Measurements from ENCODE around the gene PPP1R9B.

DNA sequence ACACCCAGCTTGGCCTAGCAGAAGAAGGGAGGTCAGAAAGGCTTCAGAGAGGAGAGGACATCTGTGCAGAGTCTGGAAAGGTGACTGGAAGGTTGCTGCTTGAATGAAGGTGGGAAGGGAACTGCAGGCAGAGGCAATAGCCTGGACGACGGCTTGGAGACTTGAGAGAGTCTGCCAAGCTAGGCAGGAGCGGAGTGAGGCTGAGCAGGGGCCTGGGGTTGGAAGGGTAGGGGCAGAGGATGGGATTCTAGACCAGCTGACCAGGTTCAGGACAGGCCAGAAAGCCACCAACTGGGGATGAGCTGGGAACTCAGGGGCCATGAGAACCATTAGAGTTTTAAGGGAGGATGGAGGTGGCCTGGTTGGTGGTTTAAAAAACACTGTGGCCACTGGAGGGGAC lies 15.0 kb upstream of the PPP1R9B start:
- TF ChIP-seq, protein P1, sequence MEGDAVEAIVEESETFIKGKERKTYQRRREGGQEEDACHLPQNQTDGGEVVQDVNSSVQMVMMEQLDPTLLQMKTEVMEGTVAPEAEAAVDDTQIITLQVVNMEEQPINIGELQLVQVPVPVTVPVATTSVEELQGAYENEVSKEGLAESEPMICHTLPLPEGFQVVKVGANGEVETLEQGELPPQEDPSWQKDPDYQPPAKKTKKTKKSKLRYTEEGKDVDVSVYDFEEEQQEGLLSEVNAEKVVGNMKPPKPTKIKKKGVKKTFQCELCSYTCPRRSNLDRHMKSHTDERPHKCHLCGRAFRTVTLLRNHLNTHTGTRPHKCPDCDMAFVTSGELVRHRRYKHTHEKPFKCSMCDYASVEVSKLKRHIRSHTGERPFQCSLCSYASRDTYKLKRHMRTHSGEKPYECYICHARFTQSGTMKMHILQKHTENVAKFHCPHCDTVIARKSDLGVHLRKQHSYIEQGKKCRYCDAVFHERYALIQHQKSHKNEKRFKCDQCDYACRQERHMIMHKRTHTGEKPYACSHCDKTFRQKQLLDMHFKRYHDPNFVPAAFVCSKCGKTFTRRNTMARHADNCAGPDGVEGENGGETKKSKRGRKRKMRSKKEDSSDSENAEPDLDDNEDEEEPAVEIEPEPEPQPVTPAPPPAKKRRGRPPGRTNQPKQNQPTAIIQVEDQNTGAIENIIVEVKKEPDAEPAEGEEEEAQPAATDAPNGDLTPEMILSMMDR (IDR thresholded peaks at IDR 0.05; ENCODE audit: insufficient read depth, low read depth, low read length) = no peak
- TF ChIP-seq EZH2 (IDR thresholded peaks at IDR 0.05; ENCODE audit: insufficient read depth, low read length) = no peak

All from astrocyte (in vitro differentiated cells and primary cell).